Panc1 (cell line): ENCODE measurements around the gene MRPS2. TPM values are rescaled to one million over a fixed set of nuclear protein-coding genes. Genes with fewer than 3 reads are reported as not detected.
"Not testable (repeated sequence)": the region's sequence is repeated elsewhere in the genome, so short reads cannot be mapped to it uniquely, and the experiment has no call there.

Source experiments
- ATAC-seq: fragments of 200-7000 bp; cut with Tn5 transposase; 2 replicates; pipeline ENCODE4 v1.9.1; 2020; ENCODE audit warnings: mild to moderate bottlenecking, moderate library complexity
- Bru-seq: library from RNA; stranded (reverse); fragments of 400-500 nt; gene quantifications from one replicate; lab custom pipeline; 2021; lab: Mats Ljungman, UMichigan
- BruChase-seq, 2 experiments: library from RNA; stranded (reverse); fragments of 400-500 nt; gene quantifications; one replicate each; lab custom pipeline; 2021; lab: Mats Ljungman, UMichigan
- BruUV-seq: library from RNA; stranded (reverse); fragments of 400-500 nt; replicated peaks from 2 replicates; lab custom pipeline; 2021; lab: Mats Ljungman, UMichigan
- CTCF ChIA-PET: fragments of 300-600 bp; sonication (Branson Sonifier 250); formaldehyde crosslinking; loops from one replicate; lab custom pipeline; 2022; ENCODE audit warnings: antibody characterized with exemption; lab: Charles Lee
- POLR2A ChIA-PET: fragments of 300-600 bp; sonication (Branson Sonifier 250); formaldehyde crosslinking; loops from one replicate; lab custom pipeline; 2022; ENCODE audit warnings: antibody characterized with exemption; lab: Charles Lee
- DNase-seq: peaks from one replicate; pipeline ENCODE4 v3.0.0-alpha.2; 2010; ENCODE audit warnings: low read depth, low spot score
- H3K27ac ChIP-seq: 2 replicates; pipeline ENCODE4 v1.5.1; 2011; ENCODE audit warnings: mild to moderate bottlenecking, low read length, inconsistent platforms
- H3K27me3 ChIP-seq: fragments of 200-500 bp; sonication (Bioruptor generic); 2 replicates; pipeline ENCODE4 v1.6.0; 2014; ENCODE audit warnings: low read length, inconsistent platforms; ENCODE audit not compliant: control insufficient read depth, insufficient read depth
- H3K36me3 ChIP-seq: fragments of 200-500 bp; sonication (Bioruptor generic); 2 replicates; pipeline ENCODE4 v1.5.1; 2014; ENCODE audit warnings: inconsistent platforms, mild to moderate bottlenecking, low read length, moderate library complexity; ENCODE audit not compliant: control insufficient read depth, insufficient read depth
- H3K4me1 ChIP-seq: 2 replicates; pipeline ENCODE4 v1.5.1; 2011; ENCODE audit warnings: inconsistent platforms, mild to moderate bottlenecking, low read length, moderate library complexity; ENCODE audit not compliant: control insufficient read depth, insufficient read depth
- H3K4me3 ChIP-seq, 2 experiments: 2 replicates each; pipeline ENCODE4 v1.5.1; 2011 to 2012; ENCODE audit warnings: low read depth in 2 of 2, low read length in 2 of 2, mild to moderate bottlenecking in 2 of 2, inconsistent platforms in 1 of 2, moderate library complexity in 1 of 2
- H3K9me3 ChIP-seq: fragments of 200-500 bp; sonication (Bioruptor generic); 2 replicates; pipeline ENCODE4 v1.5.1; 2014; ENCODE audit warnings: low read depth, mild to moderate bottlenecking, inconsistent platforms, low read length, moderate library complexity; ENCODE audit not compliant: control insufficient read depth, insufficient read depth
- POLR2AphosphoS5 ChIP-seq: IDR thresholded peaks from 2 replicates; pipeline ENCODE4 v1.6.1; 2012; ENCODE audit warnings: mild to moderate bottlenecking, low read depth, low read length, moderate library complexity
- SIN3A ChIP-seq: IDR thresholded peaks from 2 replicates; pipeline ENCODE4 v1.6.1; 2012; ENCODE audit warnings: low read depth, mild to moderate bottlenecking, low read length, moderate library complexity, borderline replicate concordance; ENCODE audit not compliant: insufficient read depth
- TCF7L2 ChIP-seq: IDR thresholded peaks from 2 replicates; pipeline ENCODE4 v1.6.1; 2011; ENCODE audit warnings: mild to moderate bottlenecking, low read depth, low read length, inconsistent platforms
- in situ Hi-C: cut with HindIII; loops from 2 replicates; pipeline ENCODE4 v1.10.0; 2016; ENCODE audit warnings: low sequenced_read_pairs, low pct_unique_long_range_greater_than_20kb
- intact Hi-C: fragments of 100-400 bp; cut with micrococcal nuclease; formaldehyde crosslinking; loops from one replicate; pipeline ENCODE4 v1.10.0; 2022; ENCODE audit not compliant: unreplicated experiment
- long read RNA-seq: library from polyadenylated mRNA; unstranded; transcript quantifications from one replicate; pipeline ENCODE4 v2.0.0, GENCODE V29; 2021; ENCODE audit not compliant: unreplicated experiment
- polyA plus RNA-seq: library from polyadenylated mRNA; unstranded; fragments of >200 nt; gene quantifications from one replicate; pipeline ENCODE4 v1.2.1, GENCODE V29; 2012; ENCODE audit warnings: missing spikeins; ENCODE audit not compliant: insufficient read length
- total RNA-seq: library from RNA; stranded (reverse); gene quantifications from one replicate; pipeline ENCODE4 v1.2.1, GENCODE V29; 2021; ENCODE audit not compliant: unreplicated experiment
- TF ChIP-seq, protein P1 (sequence below), 2 experiments: IDR thresholded peaks; 2 replicates each; pipeline ENCODE4 v1.6.1; 2011 to 2012; ENCODE audit warnings: low read depth in 2 of 2, control low read depth in 1 of 2, low read length in 1 of 2, mild to moderate bottlenecking in 1 of 2, moderate library complexity in 1 of 2; ENCODE audit not compliant: insufficient read depth in 1 of 2
- TF ChIP-seq, protein P2 (sequence below): fragments of 450-650 bp; IDR thresholded peaks from 2 replicates; pipeline ENCODE4 v1.5.1; 2017; ENCODE audit warnings: mild to moderate bottlenecking

MRPS2 gene
- total RNA-seq (33.5 TPM), Bru-seq, nascent RNA (percentile 59 among the genes with signal in this experiment), BruChase-seq, experiment 1, labeled RNA remaining after a 2-hour chase (percentile 76 among the genes with signal in this experiment), BruChase-seq, experiment 2, labeled RNA remaining after a 6-hour chase (percentile 83 among the genes with signal in this experiment)
- 79.0 TPM for polyA plus RNA-seq
- long read RNA-seq, transcript MRPS2-201 (4 exons, 1,510 nt), result major isoform, 52 of 77 reads
- long read RNA-seq, partial matches to known transcripts, result 22 of 77 reads
- long read RNA-seq, other reads (novel, unspliced or antisense), result 3 of 77 reads

DNA sequence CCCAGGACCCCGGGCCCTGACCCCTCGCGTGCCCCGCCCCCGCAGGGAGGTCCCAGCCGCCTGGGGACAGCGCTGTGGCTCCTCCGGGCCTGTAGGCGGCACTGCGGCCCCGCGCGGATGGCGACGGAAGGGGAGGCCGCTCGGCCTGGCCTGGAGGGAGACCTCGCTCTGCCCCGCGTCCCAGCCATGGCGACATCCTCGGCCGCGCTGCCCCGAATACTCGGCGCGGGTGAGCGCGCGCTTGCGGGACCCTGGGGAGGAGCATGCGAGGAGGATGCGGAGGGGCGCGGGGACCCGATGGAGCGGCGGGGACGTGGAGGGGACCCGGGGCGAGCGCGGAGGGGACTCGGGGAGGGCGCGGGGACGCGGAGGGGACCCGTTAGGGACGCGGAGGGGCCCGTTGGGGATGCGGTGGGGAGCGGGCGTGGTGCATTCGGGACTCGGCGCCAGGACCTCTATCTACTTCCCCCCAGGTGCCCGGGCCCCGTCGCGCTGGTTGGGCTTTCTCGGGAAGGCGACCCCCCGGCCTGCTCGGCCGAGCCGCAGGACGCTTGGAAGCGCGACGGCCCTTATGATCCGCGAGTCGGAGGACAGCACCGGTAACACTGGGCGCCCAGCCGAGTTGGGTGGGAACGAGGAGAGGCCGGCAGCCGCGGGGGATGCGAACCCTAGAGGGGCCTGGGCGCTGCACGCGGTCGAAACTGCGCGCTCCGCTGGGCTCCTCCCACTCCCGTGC lies at the start of gene MRPS2:
Gene MRPS2 (plus strand): TSS at position 158 of the 736 bp plus-strand sequence. CDS start 29 bp downstream, at position 187.
- ChIA-PET CTCF (no interaction called here), POLR2A (no interaction called here)
- BruUV-seq, result no TSS peak
- ATAC-seq (peak; percentile 95), DNase-seq (no peak)
- intact Hi-C loops, result no loop called here
- H3K36me3 ChIP-seq, result peaks cover 4% of the 10 kb centered on the region; the same call in 1 of the 2 replicates
- peak within 1 kb of the TSS; percentile 72 for H3K27ac ChIP-seq
- H3K27me3 ChIP-seq, result no peaks in the 10 kb centered on the region
- in situ Hi-C loops, result no loop called here
- peak within 1 kb of the TSS; percentile 70 to 79 for H3K4me3 ChIP-seq
- H3K4me1 ChIP-seq, result peaks cover 4% of the 10 kb centered on the region
- H3K9me3 ChIP-seq, result no peaks in the 10 kb centered on the region
- TF ChIP-seq, protein P1, sequence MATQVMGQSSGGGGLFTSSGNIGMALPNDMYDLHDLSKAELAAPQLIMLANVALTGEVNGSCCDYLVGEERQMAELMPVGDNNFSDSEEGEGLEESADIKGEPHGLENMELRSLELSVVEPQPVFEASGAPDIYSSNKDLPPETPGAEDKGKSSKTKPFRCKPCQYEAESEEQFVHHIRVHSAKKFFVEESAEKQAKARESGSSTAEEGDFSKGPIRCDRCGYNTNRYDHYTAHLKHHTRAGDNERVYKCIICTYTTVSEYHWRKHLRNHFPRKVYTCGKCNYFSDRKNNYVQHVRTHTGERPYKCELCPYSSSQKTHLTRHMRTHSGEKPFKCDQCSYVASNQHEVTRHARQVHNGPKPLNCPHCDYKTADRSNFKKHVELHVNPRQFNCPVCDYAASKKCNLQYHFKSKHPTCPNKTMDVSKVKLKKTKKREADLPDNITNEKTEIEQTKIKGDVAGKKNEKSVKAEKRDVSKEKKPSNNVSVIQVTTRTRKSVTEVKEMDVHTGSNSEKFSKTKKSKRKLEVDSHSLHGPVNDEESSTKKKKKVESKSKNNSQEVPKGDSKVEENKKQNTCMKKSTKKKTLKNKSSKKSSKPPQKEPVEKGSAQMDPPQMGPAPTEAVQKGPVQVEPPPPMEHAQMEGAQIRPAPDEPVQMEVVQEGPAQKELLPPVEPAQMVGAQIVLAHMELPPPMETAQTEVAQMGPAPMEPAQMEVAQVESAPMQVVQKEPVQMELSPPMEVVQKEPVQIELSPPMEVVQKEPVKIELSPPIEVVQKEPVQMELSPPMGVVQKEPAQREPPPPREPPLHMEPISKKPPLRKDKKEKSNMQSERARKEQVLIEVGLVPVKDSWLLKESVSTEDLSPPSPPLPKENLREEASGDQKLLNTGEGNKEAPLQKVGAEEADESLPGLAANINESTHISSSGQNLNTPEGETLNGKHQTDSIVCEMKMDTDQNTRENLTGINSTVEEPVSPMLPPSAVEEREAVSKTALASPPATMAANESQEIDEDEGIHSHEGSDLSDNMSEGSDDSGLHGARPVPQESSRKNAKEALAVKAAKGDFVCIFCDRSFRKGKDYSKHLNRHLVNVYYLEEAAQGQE (IDR thresholded peaks at IDR 0.05; ENCODE audit: insufficient read depth in 1 of 2, low read depth in 2 of 2, low read length in 1 of 2), result no peak
- TF ChIP-seq TCF7L2 (no peak), POLR2AphosphoS5 (peak; percentile 59), SIN3A (peak; percentile 39; the same call in 1 of the 2 replicates)
- TF ChIP-seq, protein P2, sequence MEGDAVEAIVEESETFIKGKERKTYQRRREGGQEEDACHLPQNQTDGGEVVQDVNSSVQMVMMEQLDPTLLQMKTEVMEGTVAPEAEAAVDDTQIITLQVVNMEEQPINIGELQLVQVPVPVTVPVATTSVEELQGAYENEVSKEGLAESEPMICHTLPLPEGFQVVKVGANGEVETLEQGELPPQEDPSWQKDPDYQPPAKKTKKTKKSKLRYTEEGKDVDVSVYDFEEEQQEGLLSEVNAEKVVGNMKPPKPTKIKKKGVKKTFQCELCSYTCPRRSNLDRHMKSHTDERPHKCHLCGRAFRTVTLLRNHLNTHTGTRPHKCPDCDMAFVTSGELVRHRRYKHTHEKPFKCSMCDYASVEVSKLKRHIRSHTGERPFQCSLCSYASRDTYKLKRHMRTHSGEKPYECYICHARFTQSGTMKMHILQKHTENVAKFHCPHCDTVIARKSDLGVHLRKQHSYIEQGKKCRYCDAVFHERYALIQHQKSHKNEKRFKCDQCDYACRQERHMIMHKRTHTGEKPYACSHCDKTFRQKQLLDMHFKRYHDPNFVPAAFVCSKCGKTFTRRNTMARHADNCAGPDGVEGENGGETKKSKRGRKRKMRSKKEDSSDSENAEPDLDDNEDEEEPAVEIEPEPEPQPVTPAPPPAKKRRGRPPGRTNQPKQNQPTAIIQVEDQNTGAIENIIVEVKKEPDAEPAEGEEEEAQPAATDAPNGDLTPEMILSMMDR, result peak; percentile 93

DNA sequence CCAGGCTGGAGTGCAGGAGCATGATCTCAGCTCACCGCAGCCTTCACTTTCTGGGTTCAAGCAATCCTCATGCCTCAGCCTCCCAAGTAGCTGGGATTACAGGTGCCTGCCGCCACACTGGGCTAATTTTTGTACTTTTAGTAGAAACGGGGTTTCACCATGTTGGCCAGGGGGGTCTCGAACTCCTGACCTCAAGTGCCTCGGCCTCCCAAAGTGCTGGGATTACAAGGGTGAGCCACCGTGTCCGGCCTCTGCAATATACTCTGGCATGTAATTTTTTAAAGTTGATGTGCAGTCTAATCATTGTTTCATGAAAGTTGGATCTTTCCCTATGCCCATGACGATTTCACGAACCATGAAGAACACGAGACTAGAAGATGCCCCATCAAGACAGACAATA lies 49.5 kb upstream of the MRPS2 start:
- TF ChIP-seq, protein P2, result no peak
- TF ChIP-seq, protein P1 (IDR thresholded peaks at IDR 0.05; ENCODE audit: insufficient read depth in 1 of 2, low read depth in 2 of 2, low read length in 1 of 2), result no peak
- no peak for TF ChIP-seq POLR2AphosphoS5
- POLR2A ChIA-PET, result no interaction called here

DNA sequence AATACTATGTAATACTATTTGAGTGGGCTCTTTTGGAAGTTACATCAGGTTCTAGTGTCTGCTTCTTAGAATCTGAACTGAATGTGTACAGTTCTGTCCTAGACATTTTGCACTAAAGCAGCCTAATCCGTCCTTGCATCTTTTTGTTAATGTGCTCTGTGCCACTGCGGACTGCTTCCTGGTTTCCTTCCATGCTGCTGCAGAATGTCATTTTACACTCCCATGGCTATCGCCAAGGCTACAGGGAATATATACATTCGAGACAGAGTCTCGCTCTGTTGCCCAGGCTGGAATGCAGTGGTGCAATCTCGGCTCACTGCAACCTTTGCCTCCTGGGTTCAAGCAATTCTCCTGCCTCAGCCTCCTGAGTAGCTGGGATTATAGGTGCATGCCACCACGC lies 48.6 kb upstream of the MRPS2 start:
- BruUV-seq, H3K9me3 ChIP-seq, ATAC-seq, CTCF ChIA-PET, H3K4me1 ChIP-seq, H3K27ac ChIP-seq, intact Hi-C loops, H3K27me3 ChIP-seq, H3K4me3 ChIP-seq, DNase-seq, H3K36me3 ChIP-seq, in situ Hi-C loops, POLR2A ChIA-PET: not testable (repeated sequence)

More for the DNA sequence above, 49.5 kb upstream of the MRPS2 start:
- Histone ChIP-seq H3K4me3 (no peak overlapping the region), H3K27me3 (peaks cover 3% of the 10 kb centered on the region; the same call in 1 of the 2 replicates), H3K27ac (no peak overlapping the region), H3K36me3 (no peaks in the 10 kb centered on the region), H3K9me3 (no peaks in the 10 kb centered on the region), H3K4me1 (no peaks in the 10 kb centered on the region)
- no peak for DNase-seq
- intact Hi-C loops (no loop called here), in situ Hi-C loops (no loop called here)
- CTCF ChIA-PET, result no interaction called here
- ATAC-seq, result no peak
- BruUV-seq, result no TSS peak
